GM18511 (cell line): ENCODE measurements around the gene KRTAP5-9.
"Not testable (repeated sequence)": the region's sequence is repeated elsewhere in the genome, so short reads cannot be mapped to it uniquely, and the experiment has no call there.

ENCODE experiments used
- ATAC-seq: cut with Tn5 transposase; IDR thresholded peaks from one replicate; pipeline ENCODE4 v1.9.1; 2021; ENCODE audit warnings: mild to moderate bottlenecking, moderate library complexity; ENCODE audit not compliant: unreplicated experiment

KRTAP5-9 gene

DNA sequence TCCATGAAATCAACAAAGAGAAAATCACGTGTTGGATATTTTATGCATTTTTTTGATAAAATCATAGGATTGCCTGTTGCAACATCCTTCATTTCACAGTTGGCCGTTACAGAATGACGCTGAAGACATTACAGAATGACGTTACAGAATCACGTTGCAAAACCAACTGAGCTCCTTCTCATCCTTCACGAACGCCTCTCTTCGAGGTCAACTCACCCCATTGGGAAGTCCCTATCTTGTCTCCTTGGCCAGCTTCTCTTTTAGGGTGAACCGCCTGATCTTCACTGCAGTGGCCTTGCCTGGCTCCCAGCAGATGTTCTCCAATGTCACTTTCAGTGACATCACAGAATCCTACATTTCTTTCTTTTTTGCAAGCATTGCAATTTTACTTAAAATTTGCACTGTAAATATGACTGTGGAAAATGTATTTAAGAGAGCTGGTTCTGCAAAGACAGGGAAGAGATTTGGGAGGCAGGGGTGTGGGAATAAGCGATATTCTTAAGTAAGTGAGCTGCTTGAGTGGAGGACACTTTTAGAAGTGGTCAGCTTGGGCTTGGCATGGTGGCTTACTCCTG, 16.1 kb upstream of the KRTAP5-9 start:
- ATAC-seq = no peak

DNA sequence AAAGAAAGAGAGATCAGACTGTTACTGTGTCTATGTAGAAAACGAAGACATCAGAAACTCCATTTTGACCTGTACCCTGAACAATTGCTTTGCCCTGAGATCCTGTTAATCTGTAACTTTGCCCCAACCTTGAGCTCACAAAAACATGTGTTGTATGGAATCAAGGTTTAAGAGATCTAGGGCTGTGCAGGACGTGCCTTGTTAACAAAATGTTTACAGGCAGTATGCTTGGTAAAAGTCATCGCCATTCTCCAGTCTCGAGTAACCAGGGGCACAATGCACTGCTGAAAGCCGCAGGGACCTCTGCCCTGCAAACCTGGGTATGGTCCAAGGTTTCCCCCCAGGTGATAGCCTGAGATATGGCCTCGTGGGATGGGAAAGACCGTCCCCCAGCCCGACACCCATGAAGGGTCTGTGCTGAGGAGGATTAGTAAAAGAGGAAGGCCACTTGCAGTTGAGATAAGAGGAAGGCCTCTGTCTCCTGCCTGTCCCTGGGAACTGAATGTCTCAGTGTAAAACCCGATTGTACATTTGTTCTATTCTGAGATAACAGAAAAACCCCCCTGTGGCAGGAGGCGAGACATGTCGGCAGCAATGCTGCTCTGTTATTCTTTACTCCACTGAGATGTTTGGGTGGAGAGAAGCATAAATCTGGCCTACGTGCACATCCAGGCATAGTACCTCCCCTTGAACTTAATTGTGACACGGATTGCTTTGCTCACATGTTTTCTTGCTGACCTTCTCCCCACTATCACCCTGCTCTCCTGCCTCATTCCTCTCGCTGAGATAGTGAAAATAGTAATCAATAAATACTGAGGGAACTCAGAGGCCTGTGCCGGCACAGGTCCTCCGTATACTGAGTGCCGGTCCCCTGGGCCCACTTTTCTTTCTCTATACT, 13.3 kb upstream of the KRTAP5-9 start:
- ATAC-seq = not testable (repeated sequence)

DNA sequence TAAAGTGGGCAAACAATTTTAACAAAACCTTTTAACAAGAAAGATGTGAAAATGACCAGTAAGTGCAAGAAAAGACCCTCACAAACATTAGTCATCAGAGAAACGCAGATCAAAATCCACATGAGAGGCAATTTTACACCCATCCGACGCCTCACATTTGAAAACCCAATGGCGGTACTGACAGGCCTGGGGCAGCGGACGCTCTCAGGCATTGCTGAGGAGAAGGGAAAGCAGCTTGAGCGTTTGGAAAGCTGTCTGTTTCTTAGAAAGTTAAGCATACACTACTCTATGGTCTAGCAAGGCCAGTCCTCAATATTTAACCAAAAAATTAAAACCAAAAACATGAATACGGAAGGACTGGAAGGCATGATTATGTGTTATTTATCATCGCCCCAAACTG, 12.4 kb upstream of the KRTAP5-9 start:
- ATAC-seq = no peak

GRCh38 chr11:71537537-71537936, 10.7 kb upstream of the KRTAP5-9 start:
- ATAC-seq = no peak

GRCh38 chr11:71537977-71538665, 10.1 kb upstream of the KRTAP5-9 start, which contains the start of gene KRTAP5-8:
Gene KRTAP5-8, plus strand, starts transcription at chr11:71538025. Its CDS starts 31 bp downstream, at chr11:71538056.
- not testable (repeated sequence) for ATAC-seq

GRCh38 chr11:71538666-71538990, 9.6 kb upstream of the KRTAP5-9 start:
- ATAC-seq = no peak

DNA sequence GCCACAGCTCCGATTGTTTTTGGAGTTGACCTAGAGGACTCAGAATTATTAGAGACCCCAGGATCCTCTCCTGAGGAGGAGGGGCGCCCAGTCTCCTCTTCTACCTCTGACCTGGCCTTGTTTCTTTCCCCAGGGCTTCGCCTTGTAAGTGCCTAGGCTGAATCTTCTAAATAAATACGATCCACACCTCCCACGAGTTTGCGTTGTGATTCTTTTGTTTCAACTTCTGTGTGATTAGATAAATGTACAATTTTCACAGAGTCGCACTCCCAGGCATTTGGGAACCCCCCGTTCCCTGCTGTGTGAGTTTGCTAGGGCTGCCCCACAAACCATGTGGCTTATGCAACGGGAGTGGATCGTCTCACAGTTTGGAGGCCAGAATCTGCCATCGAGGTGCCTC, 9.2 kb upstream of the KRTAP5-9 start:
- no peak for ATAC-seq

DNA sequence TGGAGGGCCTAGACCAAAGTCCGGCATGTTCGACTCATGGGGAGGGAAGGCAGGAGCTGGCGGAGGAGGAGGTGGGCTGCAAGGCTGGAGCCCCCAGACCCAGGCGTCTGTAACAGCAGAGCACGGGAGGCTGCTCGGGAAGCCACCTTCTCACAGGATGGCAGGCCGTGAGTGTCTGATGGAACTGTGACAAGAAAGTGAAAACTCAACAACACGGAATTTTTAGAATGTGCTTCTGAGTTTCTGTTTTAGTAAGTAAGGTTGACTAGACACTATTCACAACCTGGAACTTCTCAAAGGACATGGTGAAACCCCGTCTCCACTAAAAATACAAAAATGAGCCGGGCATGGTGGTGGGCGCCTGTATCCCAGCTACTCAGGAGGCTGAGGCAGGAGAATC, 8.2 kb upstream of the KRTAP5-9 start:
- not testable (repeated sequence) for ATAC-seq

GRCh38 chr11:71540521-71541304, 7.5 kb upstream of the KRTAP5-9 start:
- ATAC-seq = not testable (repeated sequence)

GRCh38 chr11:71542382-71542781, 5.8 kb upstream of the KRTAP5-9 start:
- ATAC-seq = no peak

- no peak for ATAC-seq
Observed at GRCh38 chr11:71542879-71543777, 5.1 kb upstream of the KRTAP5-9 start.

DNA sequence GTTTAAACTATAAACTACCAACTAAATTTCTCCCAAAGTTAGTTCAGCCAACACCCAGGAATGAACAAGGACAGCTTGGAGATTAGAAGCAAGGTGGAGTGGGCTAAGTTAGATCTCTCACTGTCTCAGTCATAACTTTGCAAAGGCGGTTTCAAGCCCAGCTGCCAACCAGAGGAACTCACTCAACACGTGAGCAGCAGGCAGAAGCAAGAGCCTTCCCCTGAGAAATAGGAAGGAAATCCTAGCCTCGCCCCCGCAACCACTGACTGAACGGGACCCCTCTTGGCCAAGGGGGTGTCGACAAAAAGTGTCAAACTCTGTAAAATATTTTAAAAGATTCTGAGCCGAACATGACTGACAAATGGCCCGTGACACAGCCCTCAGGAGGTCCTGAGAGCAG, 4.4 kb upstream of the KRTAP5-9 start:
- no peak for ATAC-seq

DNA sequence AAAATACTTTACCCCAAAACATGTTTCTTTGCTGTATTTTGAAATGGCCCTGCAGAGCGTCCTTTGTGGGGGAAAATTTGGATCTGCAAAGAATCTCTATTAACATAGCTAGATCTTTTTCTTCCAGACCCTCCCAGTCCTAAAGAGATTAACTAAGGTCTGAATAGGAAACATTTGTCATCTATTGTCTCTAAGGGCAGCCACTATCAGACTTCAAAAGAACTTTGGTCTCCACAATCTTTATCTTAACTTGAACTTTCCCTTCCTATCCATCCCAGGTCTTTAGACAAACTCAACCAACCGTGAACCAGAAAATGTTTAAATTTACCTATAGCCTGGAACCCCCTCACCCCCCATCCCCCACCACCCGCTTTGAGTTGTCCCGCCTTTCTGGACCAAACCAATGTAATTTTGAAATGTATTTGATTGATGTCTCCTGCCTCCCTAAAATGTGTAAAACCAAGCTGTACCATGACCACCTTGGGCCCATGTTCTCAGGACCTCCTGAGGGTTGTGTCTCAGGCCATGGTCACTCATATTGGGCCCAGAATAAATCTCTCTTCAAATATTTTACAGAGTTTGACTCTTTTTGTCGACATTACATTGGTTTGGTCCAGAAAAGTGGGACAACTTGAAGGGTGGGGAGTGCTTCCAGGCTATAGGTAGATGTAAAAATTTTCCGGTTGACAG, 3.5 kb upstream of the KRTAP5-9 start:
- no peak for ATAC-seq

- no peak for ATAC-seq
Observed at GRCh38 chr11:71545405-71545966, 2.7 kb upstream of the KRTAP5-9 start.

- no peak for ATAC-seq
Observed at GRCh38 chr11:71548716-71549151, 514 bp downstream of the KRTAP5-9 start.

- no peak for ATAC-seq
Observed at GRCh38 chr11:71551711-71552110, 3.5 kb downstream of the KRTAP5-9 start.

DNA sequence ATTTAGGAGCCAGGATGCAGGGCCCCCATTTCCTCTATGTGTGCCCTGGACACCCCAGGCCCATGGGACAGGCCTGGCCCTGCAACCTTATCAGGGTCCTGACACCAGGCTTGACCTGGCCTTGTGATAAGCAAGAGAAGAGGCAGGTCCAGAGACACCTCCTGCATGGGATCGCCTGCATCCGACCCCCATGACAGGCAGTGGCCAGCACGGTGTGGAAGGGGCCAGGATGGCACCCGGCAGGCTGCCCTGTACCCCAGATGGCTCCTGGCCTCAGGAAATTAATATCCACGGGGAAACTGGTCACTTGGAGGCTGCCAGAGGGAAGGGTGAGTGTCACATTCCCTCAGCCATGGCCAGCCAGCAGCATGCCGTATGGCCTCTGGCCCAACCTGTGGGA, 6.8 kb downstream of the KRTAP5-9 start:
- no peak for ATAC-seq

DNA sequence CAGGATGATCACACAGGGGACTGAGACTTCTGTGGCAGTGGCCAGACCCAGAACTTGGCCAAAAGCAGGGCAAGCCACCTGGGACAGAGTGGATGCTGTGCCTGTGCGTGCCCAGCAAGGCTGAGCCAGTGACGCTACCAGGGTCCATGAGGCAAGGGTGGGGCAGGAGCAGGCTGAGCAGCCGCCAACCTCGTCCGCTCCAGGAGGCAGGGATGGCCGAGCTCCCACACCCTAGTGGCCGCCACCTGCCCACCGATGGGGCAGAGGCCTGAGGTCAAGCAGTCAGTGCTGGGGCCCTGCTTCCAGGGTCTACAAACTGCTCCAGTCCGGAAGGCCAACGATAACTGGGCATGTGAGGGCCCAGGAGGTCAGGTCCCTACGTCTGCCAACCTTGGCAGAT, 7.3 kb downstream of the KRTAP5-9 start:
- no peak for ATAC-seq

GRCh38 chr11:71556018-71556417, 7.8 kb downstream of the KRTAP5-9 start:
- no peak for ATAC-seq
